Panc1 (cell line): ENCODE results near the gene GOLGA3. TPM values are rescaled to one million over a fixed set of nuclear protein-coding genes. Genes with fewer than 3 reads are reported as not detected.
A peak's percentile ranks its signal among the peaks of the same experiment; 100 is the strongest.
"Not testable (repeated sequence)": the region's sequence is repeated elsewhere in the genome, so short reads cannot be mapped to it uniquely, and the experiment has no call there.

Source experiments
- ATAC-seq: fragments of 200-7000 bp; cut with Tn5 transposase; 2 replicates; pipeline ENCODE4 v1.9.1; 2020; ENCODE audit warnings: mild to moderate bottlenecking, moderate library complexity
- BruUV-seq: library from RNA; stranded (reverse); fragments of 400-500 nt; replicated peaks from 2 replicates; lab custom pipeline; 2021; lab: Mats Ljungman, UMichigan
- CTCF ChIA-PET: fragments of 300-600 bp; sonication (Branson Sonifier 250); formaldehyde crosslinking; loops from one replicate; lab custom pipeline; 2022; ENCODE audit warnings: antibody characterized with exemption; lab: Charles Lee
- POLR2A ChIA-PET: fragments of 300-600 bp; sonication (Branson Sonifier 250); formaldehyde crosslinking; loops from one replicate; lab custom pipeline; 2022; ENCODE audit warnings: antibody characterized with exemption; lab: Charles Lee
- DNase-seq: peaks from one replicate; pipeline ENCODE4 v3.0.0-alpha.2; 2010; ENCODE audit warnings: low read depth, low spot score
- H3K27ac ChIP-seq: 2 replicates; pipeline ENCODE4 v1.5.1; 2011; ENCODE audit warnings: mild to moderate bottlenecking, low read length, inconsistent platforms
- H3K27me3 ChIP-seq: fragments of 200-500 bp; sonication (Bioruptor generic); 2 replicates; pipeline ENCODE4 v1.6.0; 2014; ENCODE audit warnings: low read length, inconsistent platforms; ENCODE audit not compliant: control insufficient read depth, insufficient read depth
- H3K36me3 ChIP-seq: fragments of 200-500 bp; sonication (Bioruptor generic); 2 replicates; pipeline ENCODE4 v1.5.1; 2014; ENCODE audit warnings: inconsistent platforms, mild to moderate bottlenecking, low read length, moderate library complexity; ENCODE audit not compliant: control insufficient read depth, insufficient read depth
- H3K4me1 ChIP-seq: 2 replicates; pipeline ENCODE4 v1.5.1; 2011; ENCODE audit warnings: inconsistent platforms, mild to moderate bottlenecking, low read length, moderate library complexity; ENCODE audit not compliant: control insufficient read depth, insufficient read depth
- H3K4me3 ChIP-seq, 2 experiments: 2 replicates each; pipeline ENCODE4 v1.5.1; 2011 to 2012; ENCODE audit warnings: low read depth in 2 of 2, low read length in 2 of 2, mild to moderate bottlenecking in 2 of 2, inconsistent platforms in 1 of 2, moderate library complexity in 1 of 2
- H3K9me3 ChIP-seq: fragments of 200-500 bp; sonication (Bioruptor generic); 2 replicates; pipeline ENCODE4 v1.5.1; 2014; ENCODE audit warnings: low read depth, mild to moderate bottlenecking, inconsistent platforms, low read length, moderate library complexity; ENCODE audit not compliant: control insufficient read depth, insufficient read depth
- POLR2AphosphoS5 ChIP-seq: IDR thresholded peaks from 2 replicates; pipeline ENCODE4 v1.6.1; 2012; ENCODE audit warnings: mild to moderate bottlenecking, low read depth, low read length, moderate library complexity
- SIN3A ChIP-seq: IDR thresholded peaks from 2 replicates; pipeline ENCODE4 v1.6.1; 2012; ENCODE audit warnings: low read depth, mild to moderate bottlenecking, low read length, moderate library complexity, borderline replicate concordance; ENCODE audit not compliant: insufficient read depth
- TCF7L2 ChIP-seq: IDR thresholded peaks from 2 replicates; pipeline ENCODE4 v1.6.1; 2011; ENCODE audit warnings: mild to moderate bottlenecking, low read depth, low read length, inconsistent platforms
- in situ Hi-C: cut with HindIII; loops from 2 replicates; pipeline ENCODE4 v1.10.0; 2016; ENCODE audit warnings: low sequenced_read_pairs, low pct_unique_long_range_greater_than_20kb
- intact Hi-C: fragments of 100-400 bp; cut with micrococcal nuclease; formaldehyde crosslinking; loops from one replicate; pipeline ENCODE4 v1.10.0; 2022; ENCODE audit not compliant: unreplicated experiment
- total RNA-seq: library from RNA; stranded (reverse); gene quantifications from one replicate; pipeline ENCODE4 v1.2.1, GENCODE V29; 2021; ENCODE audit not compliant: unreplicated experiment
- TF ChIP-seq, protein P1 (sequence below): fragments of 450-650 bp; IDR thresholded peaks from 2 replicates; pipeline ENCODE4 v1.5.1; 2017; ENCODE audit warnings: mild to moderate bottlenecking
- TF ChIP-seq, protein P2 (sequence below), 2 experiments: IDR thresholded peaks; 2 replicates each; pipeline ENCODE4 v1.6.1; 2011 to 2012; ENCODE audit warnings: low read depth in 2 of 2, control low read depth in 1 of 2, low read length in 1 of 2, mild to moderate bottlenecking in 1 of 2, moderate library complexity in 1 of 2; ENCODE audit not compliant: insufficient read depth in 1 of 2

The GOLGA3 gene
- total RNA-seq, 1 experiment from 2014 or later = 61.1 TPM

DNA sequence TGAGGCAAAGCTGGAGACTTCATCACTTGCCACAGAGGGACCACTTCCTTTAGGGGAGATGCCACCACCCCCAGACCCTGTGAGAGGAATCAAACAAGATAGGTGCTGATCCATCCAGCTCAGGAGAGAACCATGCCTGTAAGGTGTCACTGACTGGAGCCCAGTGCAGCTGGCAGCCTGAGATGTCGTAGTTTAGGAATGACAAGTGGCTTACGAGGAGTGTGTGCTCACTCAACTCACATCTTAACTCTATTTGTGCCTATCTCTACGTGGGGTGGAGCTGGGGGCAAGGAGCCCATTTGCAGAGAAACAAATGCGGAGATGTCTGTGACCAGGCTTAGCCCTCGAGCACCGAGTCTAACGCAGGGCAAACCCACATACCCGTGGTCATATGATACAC is 32.9 kb upstream of the GOLGA3 start:
- in situ Hi-C loops = no loop called here

DNA sequence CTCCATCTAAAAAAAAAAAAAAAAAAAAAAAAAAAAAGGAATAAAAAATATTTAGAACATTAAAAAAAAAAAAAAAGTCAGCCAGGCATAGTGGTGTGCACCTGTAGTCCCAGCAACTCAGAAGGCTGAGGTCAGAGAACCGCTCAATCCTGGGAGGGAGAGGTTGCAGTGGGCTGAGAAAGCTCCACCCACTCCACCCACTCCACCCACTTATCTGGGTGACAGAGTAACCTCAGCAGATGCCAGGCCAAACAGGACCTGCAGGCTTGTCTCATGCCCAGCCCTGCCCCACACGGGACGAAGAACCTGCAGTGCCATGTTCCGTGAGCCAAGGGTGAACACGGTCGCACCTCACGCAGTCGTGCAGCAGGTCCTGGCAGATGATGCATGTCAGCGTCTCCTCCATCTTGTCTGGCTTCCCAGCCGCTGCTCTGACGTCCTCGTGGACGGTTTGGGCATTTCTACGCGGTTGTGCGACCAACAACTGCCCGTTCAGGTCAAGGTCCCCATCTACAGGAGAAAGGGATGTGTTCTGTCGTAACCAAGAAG is 30.1 kb upstream of the GOLGA3 start:
- Histone ChIP-seq H3K36me3 (peaks cover 17% of the 10 kb centered on the region), H3K9me3 (no peaks in the 10 kb centered on the region), H3K27ac (no peak overlapping the region), H3K4me3 (no peak overlapping the region), H3K27me3 (no peaks in the 10 kb centered on the region), H3K4me1 (no peaks in the 10 kb centered on the region)
- ChIA-PET POLR2A (no interaction called here), CTCF (no interaction called here)
- TF ChIP-seq, protein P1, sequence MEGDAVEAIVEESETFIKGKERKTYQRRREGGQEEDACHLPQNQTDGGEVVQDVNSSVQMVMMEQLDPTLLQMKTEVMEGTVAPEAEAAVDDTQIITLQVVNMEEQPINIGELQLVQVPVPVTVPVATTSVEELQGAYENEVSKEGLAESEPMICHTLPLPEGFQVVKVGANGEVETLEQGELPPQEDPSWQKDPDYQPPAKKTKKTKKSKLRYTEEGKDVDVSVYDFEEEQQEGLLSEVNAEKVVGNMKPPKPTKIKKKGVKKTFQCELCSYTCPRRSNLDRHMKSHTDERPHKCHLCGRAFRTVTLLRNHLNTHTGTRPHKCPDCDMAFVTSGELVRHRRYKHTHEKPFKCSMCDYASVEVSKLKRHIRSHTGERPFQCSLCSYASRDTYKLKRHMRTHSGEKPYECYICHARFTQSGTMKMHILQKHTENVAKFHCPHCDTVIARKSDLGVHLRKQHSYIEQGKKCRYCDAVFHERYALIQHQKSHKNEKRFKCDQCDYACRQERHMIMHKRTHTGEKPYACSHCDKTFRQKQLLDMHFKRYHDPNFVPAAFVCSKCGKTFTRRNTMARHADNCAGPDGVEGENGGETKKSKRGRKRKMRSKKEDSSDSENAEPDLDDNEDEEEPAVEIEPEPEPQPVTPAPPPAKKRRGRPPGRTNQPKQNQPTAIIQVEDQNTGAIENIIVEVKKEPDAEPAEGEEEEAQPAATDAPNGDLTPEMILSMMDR = no peak
- no peak for TF ChIP-seq POLR2AphosphoS5
- TF ChIP-seq TCF7L2 = no peak
- TF ChIP-seq, protein P2, sequence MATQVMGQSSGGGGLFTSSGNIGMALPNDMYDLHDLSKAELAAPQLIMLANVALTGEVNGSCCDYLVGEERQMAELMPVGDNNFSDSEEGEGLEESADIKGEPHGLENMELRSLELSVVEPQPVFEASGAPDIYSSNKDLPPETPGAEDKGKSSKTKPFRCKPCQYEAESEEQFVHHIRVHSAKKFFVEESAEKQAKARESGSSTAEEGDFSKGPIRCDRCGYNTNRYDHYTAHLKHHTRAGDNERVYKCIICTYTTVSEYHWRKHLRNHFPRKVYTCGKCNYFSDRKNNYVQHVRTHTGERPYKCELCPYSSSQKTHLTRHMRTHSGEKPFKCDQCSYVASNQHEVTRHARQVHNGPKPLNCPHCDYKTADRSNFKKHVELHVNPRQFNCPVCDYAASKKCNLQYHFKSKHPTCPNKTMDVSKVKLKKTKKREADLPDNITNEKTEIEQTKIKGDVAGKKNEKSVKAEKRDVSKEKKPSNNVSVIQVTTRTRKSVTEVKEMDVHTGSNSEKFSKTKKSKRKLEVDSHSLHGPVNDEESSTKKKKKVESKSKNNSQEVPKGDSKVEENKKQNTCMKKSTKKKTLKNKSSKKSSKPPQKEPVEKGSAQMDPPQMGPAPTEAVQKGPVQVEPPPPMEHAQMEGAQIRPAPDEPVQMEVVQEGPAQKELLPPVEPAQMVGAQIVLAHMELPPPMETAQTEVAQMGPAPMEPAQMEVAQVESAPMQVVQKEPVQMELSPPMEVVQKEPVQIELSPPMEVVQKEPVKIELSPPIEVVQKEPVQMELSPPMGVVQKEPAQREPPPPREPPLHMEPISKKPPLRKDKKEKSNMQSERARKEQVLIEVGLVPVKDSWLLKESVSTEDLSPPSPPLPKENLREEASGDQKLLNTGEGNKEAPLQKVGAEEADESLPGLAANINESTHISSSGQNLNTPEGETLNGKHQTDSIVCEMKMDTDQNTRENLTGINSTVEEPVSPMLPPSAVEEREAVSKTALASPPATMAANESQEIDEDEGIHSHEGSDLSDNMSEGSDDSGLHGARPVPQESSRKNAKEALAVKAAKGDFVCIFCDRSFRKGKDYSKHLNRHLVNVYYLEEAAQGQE (IDR thresholded peaks at IDR 0.05; ENCODE audit: insufficient read depth in 1 of 2, low read depth in 2 of 2, low read length in 1 of 2) = no peak
- no peak for TF ChIP-seq SIN3A
- intact Hi-C loops = no loop called here
- in situ Hi-C loops = no loop called here
- peak; percentile 42; the same call in 1 of the 2 replicates for ATAC-seq
- DNase-seq = no peak
- no TSS peak for BruUV-seq

More for the DNA sequence above, 32.9 kb upstream of the GOLGA3 start:
- H3K4me1 ChIP-seq = no peaks in the 10 kb centered on the region
- BruUV-seq = no TSS peak
- H3K27ac ChIP-seq = no peak overlapping the region
- TF ChIP-seq, protein P2 (IDR thresholded peaks at IDR 0.05; ENCODE audit: insufficient read depth in 1 of 2, low read depth in 2 of 2, low read length in 1 of 2) = no peak
- TF ChIP-seq TCF7L2 (no peak), SIN3A (no peak), POLR2AphosphoS5 (no peak)
- TF ChIP-seq, protein P1 = no peak
- no peaks in the 10 kb centered on the region for H3K9me3 ChIP-seq
- no peak overlapping the region for H3K4me3 ChIP-seq
- peaks cover 12% of the 10 kb centered on the region for H3K36me3 ChIP-seq
- DNase-seq = no peak
- ATAC-seq = no peak
- intact Hi-C loops = no loop called here
- ChIA-PET POLR2A (no interaction called here), CTCF (no interaction called here)
- no peaks in the 10 kb centered on the region for H3K27me3 ChIP-seq

DNA sequence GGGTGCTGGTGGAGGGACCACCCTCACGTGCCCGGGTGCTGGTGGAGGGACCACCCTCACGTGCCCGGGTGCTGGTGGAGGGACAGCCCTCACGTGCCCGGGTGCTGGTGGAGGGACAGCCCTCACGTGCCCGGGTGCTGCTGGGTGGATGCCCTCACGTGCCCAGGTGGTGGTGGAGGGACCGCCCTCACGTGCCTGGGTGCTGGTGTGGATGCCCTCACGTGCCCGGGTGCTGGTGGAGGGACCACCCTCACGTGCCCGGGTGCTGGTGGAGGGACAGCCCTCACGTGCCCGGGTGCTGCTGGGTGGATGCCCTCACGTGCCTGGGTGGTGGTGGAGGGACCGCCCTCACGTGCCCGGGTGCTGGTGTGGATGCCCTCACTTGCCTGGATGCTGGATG is 28.4 kb upstream of the GOLGA3 start:
- H3K4me1 ChIP-seq, H3K9me3 ChIP-seq, POLR2A ChIA-PET, H3K4me3 ChIP-seq, ATAC-seq, intact Hi-C loops, in situ Hi-C loops, DNase-seq, BruUV-seq, CTCF ChIA-PET, H3K27me3 ChIP-seq, H3K27ac ChIP-seq: not testable (repeated sequence)
- H3K36me3 ChIP-seq = peaks cover 19% of the 10 kb centered on the region
